Neuronal stem cell (in vitro differentiated cells): ENCODE data around the gene CGB5.

ENCODE experiments used
- DNase-seq: peaks from one replicate; pipeline ENCODE4 v3.0.0-alpha.2; 2013; ENCODE audit warnings: low spot score
- H2AFZ ChIP-seq: one replicate; pipeline ENCODE4 v1.6.1; 2013; ENCODE audit warnings: mild to moderate bottlenecking, low read length, inconsistent platforms
- H2AK5ac ChIP-seq: 2 replicates; pipeline ENCODE4 v1.6.1; 2013; ENCODE audit warnings: low read depth, mild to moderate bottlenecking, inconsistent platforms, low read length, moderate library complexity, mixed read lengths
- H2BK120ac ChIP-seq: 2 replicates; pipeline ENCODE4 v1.6.1; 2013; ENCODE audit warnings: low read depth, mild to moderate bottlenecking, inconsistent platforms, low read length, moderate library complexity, mixed read lengths
- H2BK12ac ChIP-seq: one replicate; pipeline ENCODE4 v1.6.1; 2013; ENCODE audit warnings: low read length, inconsistent platforms
- H2BK15ac ChIP-seq: 2 replicates; pipeline ENCODE4 v1.6.1; 2013; ENCODE audit warnings: mild to moderate bottlenecking, low read length, inconsistent platforms, mixed read lengths
- H2BK5ac ChIP-seq: one replicate; pipeline ENCODE4 v1.6.1; 2013; ENCODE audit warnings: inconsistent platforms, mild to moderate bottlenecking, low read length, moderate library complexity
- H3K14ac ChIP-seq: one replicate; pipeline ENCODE4 v1.6.1; 2013; ENCODE audit warnings: low read length, inconsistent platforms
- H3K18ac ChIP-seq: 2 replicates; pipeline ENCODE4 v1.6.1; 2013; ENCODE audit warnings: low read length, inconsistent platforms
- H3K23ac ChIP-seq: 2 replicates; pipeline ENCODE4 v1.6.1; 2013; ENCODE audit warnings: low read depth, mild to moderate bottlenecking, mixed read lengths, low read length, inconsistent platforms; ENCODE audit not compliant: poor library complexity
- H3K27ac ChIP-seq: replicated peaks from 3 replicates; pipeline ENCODE4 v1.5.1; 2013; ENCODE audit warnings: low read length, inconsistent platforms
- H3K27me3 ChIP-seq, 3 experiments: 2 replicates each; pipeline ENCODE4 v1.6.1; 2013; ENCODE audit warnings: low read length in 3 of 3, mild to moderate bottlenecking in 2 of 3, inconsistent platforms in 1 of 3, low read depth in 1 of 3, mixed read lengths in 1 of 3, moderate library complexity in 1 of 3; ENCODE audit not compliant: control insufficient read depth in 3 of 3, insufficient read depth in 3 of 3
- H3K36me3 ChIP-seq, 2 donors: replicated peaks in 1 of 2; 2 replicates each; pipeline ENCODE4 v1.6.1; 2013; ENCODE audit warnings: low read length in 2 of 2; ENCODE audit not compliant: control insufficient read depth in 2 of 2, insufficient read depth in 2 of 2
- H3K4ac ChIP-seq: 2 replicates; pipeline ENCODE4 v1.6.1; 2013; ENCODE audit warnings: inconsistent platforms, mild to moderate bottlenecking, low read length, moderate library complexity
- H3K4me1 ChIP-seq, 2 donors: 1 replicate in 1 of 2; 2 replicates in 1 of 2; pipeline ENCODE4 v1.6.1; 2013; ENCODE audit warnings: low read length in 2 of 2, low read depth in 1 of 2; ENCODE audit not compliant: control insufficient read depth in 2 of 2, insufficient read depth in 1 of 2
- H3K4me2 ChIP-seq: one replicate; pipeline ENCODE4 v1.6.1; 2013; ENCODE audit warnings: mild to moderate bottlenecking, low read length, inconsistent platforms; ENCODE audit not compliant: insufficient read depth, poor library complexity, severe bottlenecking
- H3K4me3 ChIP-seq, 2 donors: 2 replicates each; pipeline ENCODE4 v1.5.1; 2013; ENCODE audit warnings: low read length in 2 of 2, mild to moderate bottlenecking in 2 of 2, inconsistent platforms in 1 of 2, moderate library complexity in 1 of 2
- H3K79me1 ChIP-seq: one replicate; pipeline ENCODE4 v1.6.1; 2013; ENCODE audit warnings: low read depth, mild to moderate bottlenecking, inconsistent platforms, low read length, moderate library complexity
- H3K9ac ChIP-seq: one replicate; pipeline ENCODE4 v1.6.1; 2013; ENCODE audit warnings: mild to moderate bottlenecking, low read depth, low read length, inconsistent platforms; ENCODE audit not compliant: poor library complexity
- H3K9me3 ChIP-seq, 2 donors: replicated peaks in 1 of 2; 2 replicates each; pipeline versions ENCODE3 to v1.6.1; 2013; ENCODE audit warnings: low read length in 2 of 2, mild to moderate bottlenecking in 2 of 2, inconsistent platforms in 1 of 2, low read depth in 1 of 2, mixed read lengths in 1 of 2, moderate library complexity in 1 of 2; ENCODE audit not compliant: control insufficient read depth in 2 of 2, insufficient read depth in 1 of 2
- H4K8ac ChIP-seq: one replicate; pipeline ENCODE4 v1.6.1; 2013; ENCODE audit warnings: low read depth, mild to moderate bottlenecking, inconsistent platforms, low read length, moderate library complexity
- H4K91ac ChIP-seq: one replicate; pipeline ENCODE4 v1.6.1; 2013; ENCODE audit warnings: low read length, low read depth, mild to moderate bottlenecking, inconsistent platforms; ENCODE audit not compliant: poor library complexity
- WGBS, 2 donors: extraction: QIAGEN DNeasy Blood & Tissue Kit; methylation state at CpG; one replicate each; pipeline ENCODE4 v1.1.7; 2013; ENCODE audit warnings: missing lambda C conversion rate in 2 of 2, mixed read lengths in 1 of 2; ENCODE audit not compliant: insufficient read length in 2 of 2, insufficient replicate concordance in 1 of 2; ENCODE audit errors: extremely low coverage in 2 of 2; 5-methylcytosine and 5-hydroxymethylcytosine counted together

The CGB5 gene

GRCh38 chr19:49057636-49058234 is 14.1 kb downstream of the CGB5 start, which contains the start of gene CGB7:
Gene CGB7 (minus strand): TSS chr19:49057749. CDS start chr19:49055375, 2,374 bp downstream.
- Histone ChIP-seq H3K4me1 (peaks cover 9 to 17% of the 10 kb centered on the region in 2 donors), H3K4me2 (peak within 1 kb of the TSS; percentile 97), H2BK120ac (no peak within 1 kb of the TSS), H3K14ac (no peak within 1 kb of the TSS), H2AFZ (peak within 1 kb of the TSS; percentile 98), H3K23ac (peak within 1 kb of the TSS; percentile 43), H2AK5ac (peak within 1 kb of the TSS; percentile 46), H3K79me1 (no peaks in the 10 kb centered on the region), H3K18ac (peak within 1 kb of the TSS; percentile 92), H3K4me3 (peak within 1 kb of the TSS; percentile 49 to 76), H3K36me3 (no peaks in the 10 kb centered on the region), H2BK15ac (peak within 1 kb of the TSS; percentile 58), H4K8ac (no peak within 1 kb of the TSS), H4K91ac (no peak within 1 kb of the TSS), H3K4ac (no peak within 1 kb of the TSS), H2BK12ac (peak within 1 kb of the TSS; percentile 84), H3K9ac (peak within 1 kb of the TSS; percentile 70), H3K27me3 (peaks cover 8 to 69% (median 39%) of the 10 kb centered on the region in 3 experiments), H3K9me3 (no peaks in the 10 kb centered on the region), H3K27ac (no peak within 1 kb of the TSS), H2BK5ac (peak within 1 kb of the TSS; percentile 39)
- WGBS, 2 donors = no CpG with 5 or more reads among the region's 38 CpGs
- peak; percentile 64 for DNase-seq

- H3K4me2 ChIP-seq = no peak overlapping the region
- no peak overlapping the region for H2BK12ac ChIP-seq
- no peaks in the 10 kb centered on the region for H3K36me3 ChIP-seq
- H3K23ac ChIP-seq = no peak overlapping the region
- no peak overlapping the region for H3K9ac ChIP-seq
- peaks cover 9 to 17% of the 10 kb centered on the region in 2 donors for H3K4me1 ChIP-seq
- H2AFZ ChIP-seq = no peak overlapping the region
- H3K18ac ChIP-seq = peak overlapping the region; percentile 76
- H2BK120ac ChIP-seq = no peak overlapping the region
- no peak overlapping the region for H3K27ac ChIP-seq
- peaks cover 8 to 72% (median 39%) of the 10 kb centered on the region in 3 experiments for H3K27me3 ChIP-seq
- no CpG with 5 or more reads among the region's 10 CpGs for WGBS, 2 donors
- H3K79me1 ChIP-seq = no peaks in the 10 kb centered on the region
- peak overlapping the region; percentile 46 for H2AK5ac ChIP-seq
- H3K4me3 ChIP-seq = no peak overlapping the region
- H3K9me3 ChIP-seq = no peaks in the 10 kb centered on the region
- H3K14ac ChIP-seq = no peak overlapping the region
- H4K8ac ChIP-seq = no peak overlapping the region
- no peak for DNase-seq
- peak overlapping the region; percentile 37 for H2BK15ac ChIP-seq
- H2BK5ac ChIP-seq = no peak overlapping the region
- H3K4ac ChIP-seq = no peak overlapping the region
- no peak overlapping the region for H4K91ac ChIP-seq
These were observed 14.9 kb downstream of the CGB5 start for GRCh38 chr19:49058562-49058961.

- WGBS, 2 donors = no CpG with 5 or more reads among the region's 9 CpGs
- peaks cover 8 to 77% (median 39%) of the 10 kb centered on the region in 3 experiments for H3K27me3 ChIP-seq
These were observed 15.4 kb downstream of the CGB5 start for GRCh38 chr19:49059053-49059452.

GRCh38 chr19:49061000-49061399 is 17.4 kb downstream of the CGB5 start:
- Histone ChIP-seq H3K4me1 (peaks cover 18 to 23% of the 10 kb centered on the region in 2 donors), H2BK15ac (peak overlapping the region; percentile 89), H4K8ac (peak overlapping the region; percentile 17), H3K36me3 (no peaks in the 10 kb centered on the region), H4K91ac (no peak overlapping the region), H2AFZ (no peak overlapping the region), H3K79me1 (no peaks in the 10 kb centered on the region), H2BK5ac (peak overlapping the region; percentile 66), H2AK5ac (no peak overlapping the region), H3K9ac (no peak overlapping the region), H3K9me3 (no peaks in the 10 kb centered on the region), H3K23ac (no peak overlapping the region), H3K4me3 (no peak overlapping the region), H3K14ac (no peak overlapping the region), H3K27me3 (peaks cover 8 to 83% (median 37%) of the 10 kb centered on the region in 3 experiments), H3K4me2 (no peak overlapping the region), H3K27ac (no peak overlapping the region), H2BK120ac (peak overlapping the region; percentile 18), H3K4ac (no peak overlapping the region), H3K18ac (no peak overlapping the region), H2BK12ac (no peak overlapping the region)
- DNase-seq = no peak
- WGBS, 2 donors = no CpG with 5 or more reads among the region's 2 CpGs

More at GRCh38 chr19:49059053-49059452, 15.4 kb downstream of the CGB5 start:
- Histone ChIP-seq H3K4me2 (no peak overlapping the region), H3K4me1 (peaks cover 9 to 17% of the 10 kb centered on the region in 2 donors), H2BK15ac (no peak overlapping the region), H3K4ac (no peak overlapping the region), H3K9ac (no peak overlapping the region), H2AK5ac (peak overlapping the region; percentile 46), H4K91ac (no peak overlapping the region), H3K36me3 (no peaks in the 10 kb centered on the region), H3K79me1 (no peaks in the 10 kb centered on the region), H3K23ac (no peak overlapping the region), H3K9me3 (no peaks in the 10 kb centered on the region), H3K4me3 (no peak overlapping the region), H2BK5ac (no peak overlapping the region), H2BK120ac (no peak overlapping the region), H2BK12ac (no peak overlapping the region), H2AFZ (no peak overlapping the region), H4K8ac (no peak overlapping the region), H3K27ac (no peak overlapping the region), H3K14ac (no peak overlapping the region), H3K18ac (no peak overlapping the region)
- DNase-seq = no peak
